C4-2B (cell line): ENCODE results near the gene PLXNA4.

Source experiments
- CTCF ChIP-seq: fragments of 450-650 bp; conservative IDR thresholded peaks from 2 replicates; pipeline ENCODE4 v1.5.1; 2017; ENCODE audit warnings: mild to moderate bottlenecking
- ZFX ChIP-seq: fragments of 450-650 bp; IDR thresholded peaks from 2 replicates; pipeline ENCODE4 v1.6.1; 2017

GRCh38 chr7:132328047-132328620, 248.1 kb downstream of the PLXNA4 start:
- TF ChIP-seq CTCF (no peak), ZFX (no peak)
